K562 (cell line): ENCODE results near the gene PRKAR1B. TPM values are rescaled to one million over a fixed set of nuclear protein-coding genes. Genes with fewer than 3 reads are reported as not detected.

Experiments
- ETV1 ChIP-seq: fragments of 450-650 bp; conservative IDR thresholded peaks from 2 replicates; pipeline ENCODE4 v1.6.1; 2016; ENCODE audit warnings: missing genetic modification characterization, control low read depth, low read depth, missing compliant biosample characterization
- NEUROD1 ChIP-seq: fragments of 150-350 bp; IDR thresholded peaks from 2 replicates; pipeline ENCODE4 v1.6.1; 2014; ENCODE audit warnings: borderline replicate concordance, low read length, low read depth; ENCODE audit not compliant: partially characterized antibody
- NFE2 ChIP-seq: IDR thresholded peaks from 2 replicates; pipeline ENCODE4 v1.6.1; 2014; ENCODE audit warnings: antibody characterized with exemption, low read depth
- NR2F6 ChIP-seq: fragments of 450-650 bp; formaldehyde crosslinking; IDR thresholded peaks from 2 replicates; pipeline ENCODE4 v1.4.0; 2020; ENCODE audit warnings: mild to moderate bottlenecking
- TEAD4 ChIP-seq, 2 experiments: sonication (generic) in 1 of 2; formaldehyde crosslinking in 1 of 2; IDR thresholded peaks; 2 replicates each; pipeline versions ENCODE4 v1.6.1 to v1.8.0; 2012 to 2022; ENCODE audit warnings: borderline replicate concordance in 1 of 2, inconsistent platforms in 1 of 2, low read length in 1 of 2, mild to moderate bottlenecking in 1 of 2, missing genetic modification reagents in 1 of 2
- polyA plus RNA-seq, 8 experiments: library from polyadenylated mRNA; depleted of rRNA in 4 of 8; stranded (reverse) in 5 of 8; unstranded in 3 of 8; fragments of >200 nt; fragmentation: Nextera tagmentation in 2 of 8; fragmentation: Illumina TruSeq in 1 of 8; extraction: Ambion mirVana in 2 of 8; extraction: Trizol in 1 of 8; gene quantifications; 2 replicates each; pipeline versions ENCODE4 v1.2.1 to v1.2.3, GENCODE V29; 2011 to 2014; ENCODE audit warnings: inconsistent platforms in 1 of 8, missing spikeins in 1 of 8
- total RNA-seq, 7 experiments: library from RNA; depleted of rRNA in 6 of 7; stranded (reverse); fragments of >200 nt in 6 of 7; fragmentation: Illumina TruSeq in 2 of 7; extraction: Trizol in 2 of 7; gene quantifications; 2 replicates each; pipeline versions ENCODE4 v1.2.1 to v1.2.3, GENCODE V29; 2011 to 2021; ENCODE audit warnings: low replicate concordance in 1 of 7
- TF ChIP-seq, protein P1 (sequence below): fragments of 250-450 bp; sonication (Bioruptor Pico); IDR thresholded peaks from 2 replicates; pipeline ENCODE4 v1.8.0; 2021; ENCODE audit warnings: moderate library complexity, mild to moderate bottlenecking, inconsistent platforms
- TF ChIP-seq, protein P2 (sequence below): sonication (generic); formaldehyde crosslinking; IDR thresholded peaks from 2 replicates; pipeline ENCODE4 v1.5.0; 2020; ENCODE audit warnings: missing genetic modification reagents
- TF ChIP-seq, protein P3 (sequence below): sonication (generic); formaldehyde crosslinking; IDR thresholded peaks from 2 replicates; pipeline ENCODE4 v1.8.1; 2023; ENCODE audit warnings: mild to moderate bottlenecking, missing genetic modification reagents

PRKAR1B gene
- total and polyA plus RNA-seq, 9 of the 15 experiments (the other 6 are each of a cell fraction or from before 2014, with no cell fraction given), result 0.99 to 30.5 (median 12.7) TPM

DNA sequence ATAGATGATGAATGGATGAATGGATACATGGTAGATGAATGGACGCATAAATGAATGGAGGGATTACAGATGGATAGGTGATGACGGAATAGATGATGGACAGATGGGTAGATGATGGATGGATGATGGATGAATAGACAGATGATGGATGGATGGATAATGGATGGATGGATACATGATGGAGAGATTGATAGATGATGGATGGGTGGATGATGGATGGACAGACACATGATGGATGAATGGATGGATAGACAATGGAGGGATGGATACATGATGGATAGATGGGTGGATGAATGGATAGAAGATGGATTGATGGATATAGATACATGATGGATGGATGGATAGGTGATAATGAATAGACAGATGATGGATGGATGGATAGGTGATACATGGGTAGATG lies 198.6 kb downstream of the PRKAR1B start (continued):
- TF ChIP-seq TEAD4 (IDR thresholded peaks at IDR 0.05; ENCODE audit: low read length) (no peak), TEAD4 (CRISPR knock-in tag; IDR thresholded peaks at IDR 0.05; ENCODE audit: borderline replicate concordance) (no peak), NEUROD1 (no peak), ETV1 (no peak), NFE2 (no peak), NR2F6 (CRISPR knock-in tag) (no peak)
- TF ChIP-seq, protein P1, sequence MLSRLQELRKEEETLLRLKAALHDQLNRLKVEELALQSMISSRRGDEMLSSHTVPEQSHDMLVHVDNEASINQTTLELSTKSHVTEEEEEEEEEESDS (CRISPR knock-in tag), result no peak
- TF ChIP-seq, protein P2, sequence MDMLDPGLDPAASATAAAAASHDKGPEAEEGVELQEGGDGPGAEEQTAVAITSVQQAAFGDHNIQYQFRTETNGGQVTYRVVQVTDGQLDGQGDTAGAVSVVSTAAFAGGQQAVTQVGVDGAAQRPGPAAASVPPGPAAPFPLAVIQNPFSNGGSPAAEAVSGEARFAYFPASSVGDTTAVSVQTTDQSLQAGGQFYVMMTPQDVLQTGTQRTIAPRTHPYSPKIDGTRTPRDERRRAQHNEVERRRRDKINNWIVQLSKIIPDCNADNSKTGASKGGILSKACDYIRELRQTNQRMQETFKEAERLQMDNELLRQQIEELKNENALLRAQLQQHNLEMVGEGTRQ (CRISPR knock-in tag), result no peak
- TF ChIP-seq, protein P3, sequence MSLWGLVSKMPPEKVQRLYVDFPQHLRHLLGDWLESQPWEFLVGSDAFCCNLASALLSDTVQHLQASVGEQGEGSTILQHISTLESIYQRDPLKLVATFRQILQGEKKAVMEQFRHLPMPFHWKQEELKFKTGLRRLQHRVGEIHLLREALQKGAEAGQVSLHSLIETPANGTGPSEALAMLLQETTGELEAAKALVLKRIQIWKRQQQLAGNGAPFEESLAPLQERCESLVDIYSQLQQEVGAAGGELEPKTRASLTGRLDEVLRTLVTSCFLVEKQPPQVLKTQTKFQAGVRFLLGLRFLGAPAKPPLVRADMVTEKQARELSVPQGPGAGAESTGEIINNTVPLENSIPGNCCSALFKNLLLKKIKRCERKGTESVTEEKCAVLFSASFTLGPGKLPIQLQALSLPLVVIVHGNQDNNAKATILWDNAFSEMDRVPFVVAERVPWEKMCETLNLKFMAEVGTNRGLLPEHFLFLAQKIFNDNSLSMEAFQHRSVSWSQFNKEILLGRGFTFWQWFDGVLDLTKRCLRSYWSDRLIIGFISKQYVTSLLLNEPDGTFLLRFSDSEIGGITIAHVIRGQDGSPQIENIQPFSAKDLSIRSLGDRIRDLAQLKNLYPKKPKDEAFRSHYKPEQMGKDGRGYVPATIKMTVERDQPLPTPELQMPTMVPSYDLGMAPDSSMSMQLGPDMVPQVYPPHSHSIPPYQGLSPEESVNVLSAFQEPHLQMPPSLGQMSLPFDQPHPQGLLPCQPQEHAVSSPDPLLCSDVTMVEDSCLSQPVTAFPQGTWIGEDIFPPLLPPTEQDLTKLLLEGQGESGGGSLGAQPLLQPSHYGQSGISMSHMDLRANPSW (CRISPR knock-in tag), result no peak
